ENCODE results near the gene ZNF385B. TPM values are rescaled to one million over a fixed set of nuclear protein-coding genes. Genes with fewer than 3 reads are reported as not detected.

Gene ZNF385B
- polyA plus RNA-seq, 1 donor (not counting 4 experiments of a cell fraction or from before 2014, with no cell fraction given), result 0.17 TPM

- no peak overlapping the region for H3K4me3 ChIP-seq (ENCODE audit: control insufficient read depth in 2 of 3, extremely low read depth in 1 of 3, insufficient read depth in 2 of 3, low read depth in 1 of 3, low read length in 3 of 3)
Measured at GRCh38 chr2:179467960-179468359, 393.5 kb downstream of the ZNF385B start.

GRCh38 chr2:179467111-179467510, 394.3 kb downstream of the ZNF385B start:
- no peak overlapping the region for H3K27ac ChIP-seq (ENCODE audit: control insufficient read depth, insufficient read depth, low read length)
- no peak overlapping the region for H3K4me3 ChIP-seq (ENCODE audit: control insufficient read depth in 2 of 3, extremely low read depth in 1 of 3, insufficient read depth in 2 of 3, low read depth in 1 of 3, low read length in 3 of 3)
- H3K36me3 ChIP-seq (ENCODE audit: control insufficient read depth in 2 of 2, extremely low read depth in 1 of 2, insufficient read depth in 2 of 2, low read length in 2 of 2), result no peaks in the 10 kb centered on the region
- H3K9ac ChIP-seq (ENCODE audit: control insufficient read depth, extremely low read depth, insufficient read depth, low read length), result no peak overlapping the region
- H4K20me1 ChIP-seq (ENCODE audit: control insufficient read depth, extremely low read depth, insufficient read depth, low read length), result no peaks in the 10 kb centered on the region
- H3K4me2 ChIP-seq (ENCODE audit: control insufficient read depth, extremely low read depth, insufficient read depth, low read depth, low read length), result peak overlapping the region; percentile 3
- FAIRE-seq (no peak), DNase-seq (ENCODE audit: low read depth, low spot score) (no peak)
- no peaks in the 10 kb centered on the region for H3K79me2 ChIP-seq (ENCODE audit: control insufficient read depth, insufficient read depth, low read length)
- no peaks in the 10 kb centered on the region for H3K9me3 ChIP-seq (ENCODE audit: control insufficient read depth, low read depth, low read length)
- dilution Hi-C loops (cut with MboI; ENCODE audit: extremely low pct_ligation_motif_present, low sequenced_read_pairs), result no loop called here
- H3K4me1 ChIP-seq (ENCODE audit: control insufficient read depth, extremely low read depth, insufficient read depth, low read length), result peaks cover 7% of the 10 kb centered on the region
- no peak for TF ChIP-seq CTCF (optimal IDR thresholded peaks at IDR 0.05 in 1 of 3, IDR thresholded peaks at IDR 0.05 in 1 of 3, conservative IDR thresholded peaks at IDR 0.05 in 1 of 3; ENCODE audit: extremely low read depth in 1 of 3, insufficient read depth in 2 of 3, low read length in 3 of 3)
- TF ChIP-seq EZH2 (IDR thresholded peaks at IDR 0.05; ENCODE audit: low read length), result no peak
- H2AFZ ChIP-seq (ENCODE audit: control insufficient read depth, low read length), result no peak overlapping the region
- H3K9me1 ChIP-seq (ENCODE audit: control insufficient read depth, extremely low read depth, insufficient read depth, low read length), result no peaks in the 10 kb centered on the region
- H3K27me3 ChIP-seq (ENCODE audit: control insufficient read depth, extremely low read depth, insufficient read depth, low read length), result no peaks in the 10 kb centered on the region

More at GRCh38 chr2:179467960-179468359, 393.5 kb downstream of the ZNF385B start:
- no peaks in the 10 kb centered on the region for H3K27me3 ChIP-seq (ENCODE audit: control insufficient read depth, extremely low read depth, insufficient read depth, low read length)
- no peaks in the 10 kb centered on the region for H3K9me1 ChIP-seq (ENCODE audit: control insufficient read depth, extremely low read depth, insufficient read depth, low read length)
- H2AFZ ChIP-seq (ENCODE audit: control insufficient read depth, low read length), result no peak overlapping the region
- H3K4me1 ChIP-seq (ENCODE audit: control insufficient read depth, extremely low read depth, insufficient read depth, low read length), result peaks cover 7% of the 10 kb centered on the region
- no peak overlapping the region for H3K27ac ChIP-seq (ENCODE audit: control insufficient read depth, insufficient read depth, low read length)
- H4K20me1 ChIP-seq (ENCODE audit: control insufficient read depth, extremely low read depth, insufficient read depth, low read length), result no peaks in the 10 kb centered on the region
- no peaks in the 10 kb centered on the region for H3K9me3 ChIP-seq (ENCODE audit: control insufficient read depth, low read depth, low read length)
- H3K4me2 ChIP-seq (ENCODE audit: control insufficient read depth, extremely low read depth, insufficient read depth, low read depth, low read length), result no peak overlapping the region
- FAIRE-seq (no peak), DNase-seq (ENCODE audit: low read depth, low spot score) (no peak)
- no peaks in the 10 kb centered on the region for H3K79me2 ChIP-seq (ENCODE audit: control insufficient read depth, insufficient read depth, low read length)
- H3K36me3 ChIP-seq (ENCODE audit: control insufficient read depth in 2 of 2, extremely low read depth in 1 of 2, insufficient read depth in 2 of 2, low read length in 2 of 2), result no peaks in the 10 kb centered on the region
- no peak overlapping the region for H3K9ac ChIP-seq (ENCODE audit: control insufficient read depth, extremely low read depth, insufficient read depth, low read length)
- no peak for TF ChIP-seq EZH2 (IDR thresholded peaks at IDR 0.05; ENCODE audit: low read length)
- dilution Hi-C loops (cut with MboI; ENCODE audit: extremely low pct_ligation_motif_present, low sequenced_read_pairs), result no loop called here

GRCh38 chr2:179461420-179461819, 400.0 kb downstream of the ZNF385B start:
- Histone ChIP-seq H3K36me3 (ENCODE audit: control insufficient read depth in 2 of 2, extremely low read depth in 1 of 2, insufficient read depth in 2 of 2, low read length in 2 of 2) (no peaks in the 10 kb centered on the region), H3K27me3 (ENCODE audit: control insufficient read depth, extremely low read depth, insufficient read depth, low read length) (no peaks in the 10 kb centered on the region), H3K27ac (ENCODE audit: control insufficient read depth, insufficient read depth, low read length) (no peak overlapping the region), H3K4me3 (ENCODE audit: control insufficient read depth in 2 of 3, extremely low read depth in 1 of 3, insufficient read depth in 2 of 3, low read depth in 1 of 3, low read length in 3 of 3) (no peak overlapping the region), H4K20me1 (ENCODE audit: control insufficient read depth, extremely low read depth, insufficient read depth, low read length) (no peaks in the 10 kb centered on the region), H3K4me2 (ENCODE audit: control insufficient read depth, extremely low read depth, insufficient read depth, low read depth, low read length) (no peak overlapping the region), H2AFZ (ENCODE audit: control insufficient read depth, low read length) (no peak overlapping the region), H3K9me1 (ENCODE audit: control insufficient read depth, extremely low read depth, insufficient read depth, low read length) (no peaks in the 10 kb centered on the region), H3K4me1 (ENCODE audit: control insufficient read depth, extremely low read depth, insufficient read depth, low read length) (peaks cover 5% of the 10 kb centered on the region), H3K9me3 (ENCODE audit: control insufficient read depth, low read depth, low read length) (peaks cover 14% of the 10 kb centered on the region), H3K9ac (ENCODE audit: control insufficient read depth, extremely low read depth, insufficient read depth, low read length) (no peak overlapping the region), H3K79me2 (ENCODE audit: control insufficient read depth, insufficient read depth, low read length) (no peaks in the 10 kb centered on the region)
- TF ChIP-seq CTCF (optimal IDR thresholded peaks at IDR 0.05 in 1 of 3, IDR thresholded peaks at IDR 0.05 in 1 of 3, conservative IDR thresholded peaks at IDR 0.05 in 1 of 3; ENCODE audit: extremely low read depth in 1 of 3, insufficient read depth in 2 of 3, low read length in 3 of 3), result no peak
- no peak for TF ChIP-seq EZH2 (IDR thresholded peaks at IDR 0.05; ENCODE audit: low read length)
- dilution Hi-C loops (cut with MboI; ENCODE audit: extremely low pct_ligation_motif_present, low sequenced_read_pairs), result no loop called here
- DNase-seq (ENCODE audit: low read depth, low spot score) (no peak), FAIRE-seq (no peak)
